Measurements from ENCODE around the gene PCDHGA8.
"Not testable (repeated sequence)": the region's sequence is repeated elsewhere in the genome, so short reads cannot be mapped to it uniquely, and the experiment has no call there.

The PCDHGA8 gene

DNA sequence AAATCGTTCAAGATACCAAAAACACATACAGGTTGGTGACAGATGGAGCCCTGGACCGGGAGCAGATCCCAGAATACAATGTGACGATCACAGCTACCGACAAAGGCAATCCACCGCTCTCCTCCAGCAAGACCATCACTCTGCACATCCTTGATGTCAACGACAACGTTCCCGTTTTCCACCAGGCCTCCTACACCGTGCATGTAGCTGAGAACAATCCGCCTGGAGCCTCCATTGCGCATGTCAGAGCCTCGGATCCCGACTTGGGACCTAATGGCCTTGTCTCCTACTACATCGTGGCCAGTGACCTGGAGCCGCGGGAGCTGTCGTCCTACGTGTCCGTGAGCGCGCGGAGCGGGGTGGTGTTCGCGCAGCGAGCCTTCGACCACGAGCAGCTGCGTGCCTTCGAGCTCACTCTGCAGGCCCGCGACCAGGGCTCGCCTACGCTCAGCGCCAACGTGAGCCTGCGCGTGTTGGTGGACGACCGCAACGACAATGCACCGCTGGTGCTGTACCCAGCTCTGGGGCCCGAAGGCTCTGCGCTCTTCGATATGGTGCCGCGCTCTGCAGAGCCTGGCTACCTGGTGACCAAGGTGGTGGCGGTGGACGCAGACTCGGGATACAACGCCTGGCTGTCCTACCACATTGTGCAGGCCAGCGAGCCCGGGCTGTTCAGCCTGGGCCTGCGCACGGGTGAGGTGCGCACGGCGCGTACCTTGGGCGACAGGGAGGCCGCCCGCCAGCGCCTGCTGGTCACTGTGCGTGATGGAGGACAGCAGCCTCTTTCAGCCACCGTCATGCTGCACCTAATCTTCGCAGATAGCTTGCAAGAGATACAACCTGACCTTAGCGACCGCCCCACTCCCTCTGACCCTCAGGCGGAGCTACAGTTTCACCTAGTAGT lies 20.6 kb upstream of the PCDHGA8 start:
- FAIRE-seq = no peak

DNA sequence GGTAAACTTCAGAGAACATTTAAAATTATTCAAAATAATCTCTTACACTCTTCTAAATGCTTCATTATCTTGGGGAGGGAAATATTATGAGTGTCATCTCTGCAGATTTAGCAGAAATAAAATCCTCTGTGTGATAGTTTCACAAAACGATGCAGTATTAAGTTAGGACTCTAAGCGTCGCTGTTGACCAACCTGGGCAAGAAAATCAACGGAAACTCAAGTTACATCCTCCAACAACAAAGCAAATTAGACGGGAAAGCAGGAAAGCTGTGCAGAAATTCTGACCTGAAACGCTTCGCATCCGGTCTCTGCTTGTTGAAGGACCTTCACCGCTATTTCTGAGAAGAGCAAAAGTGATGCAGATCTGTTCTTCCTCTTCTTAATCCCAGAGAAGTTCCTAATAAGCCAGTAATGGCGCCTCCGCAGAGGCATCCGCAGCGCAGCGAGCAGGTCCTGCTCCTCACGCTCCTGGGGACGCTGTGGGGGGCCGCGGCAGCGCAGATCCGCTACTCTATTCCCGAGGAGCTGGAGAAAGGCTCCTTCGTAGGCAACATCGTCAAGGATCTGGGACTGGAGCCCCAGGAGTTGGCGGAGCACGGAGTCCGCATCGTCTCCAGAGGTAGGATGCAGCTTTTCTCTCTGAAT lies 18.6 kb upstream of the PCDHGA8 start, which contains the start of gene PCDHGA6:
TSS of gene PCDHGA6 (plus strand) at position 219 of the 645 bp plus-strand sequence. CDS start at position 412, 193 bp downstream.
- FAIRE-seq = no peak

DNA sequence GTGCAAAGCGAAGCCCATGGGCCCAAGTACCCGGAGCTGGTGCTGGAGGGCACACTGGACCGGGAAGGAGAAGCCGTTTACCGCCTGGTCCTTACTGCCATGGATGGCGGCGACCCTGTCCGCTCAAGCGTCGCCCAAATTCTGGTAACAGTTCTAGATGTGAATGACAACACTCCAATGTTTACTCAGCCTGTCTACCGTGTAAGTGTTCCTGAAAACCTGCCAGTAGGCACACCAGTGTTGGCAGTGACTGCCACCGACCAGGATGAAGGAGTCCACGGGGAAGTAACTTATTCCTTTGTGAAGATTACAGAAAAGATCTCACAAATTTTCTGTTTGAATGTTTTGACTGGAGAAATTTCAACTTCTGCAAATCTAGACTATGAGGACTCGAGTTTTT lies 17.8 kb upstream of the PCDHGA8 start:
- FAIRE-seq = no peak

DNA sequence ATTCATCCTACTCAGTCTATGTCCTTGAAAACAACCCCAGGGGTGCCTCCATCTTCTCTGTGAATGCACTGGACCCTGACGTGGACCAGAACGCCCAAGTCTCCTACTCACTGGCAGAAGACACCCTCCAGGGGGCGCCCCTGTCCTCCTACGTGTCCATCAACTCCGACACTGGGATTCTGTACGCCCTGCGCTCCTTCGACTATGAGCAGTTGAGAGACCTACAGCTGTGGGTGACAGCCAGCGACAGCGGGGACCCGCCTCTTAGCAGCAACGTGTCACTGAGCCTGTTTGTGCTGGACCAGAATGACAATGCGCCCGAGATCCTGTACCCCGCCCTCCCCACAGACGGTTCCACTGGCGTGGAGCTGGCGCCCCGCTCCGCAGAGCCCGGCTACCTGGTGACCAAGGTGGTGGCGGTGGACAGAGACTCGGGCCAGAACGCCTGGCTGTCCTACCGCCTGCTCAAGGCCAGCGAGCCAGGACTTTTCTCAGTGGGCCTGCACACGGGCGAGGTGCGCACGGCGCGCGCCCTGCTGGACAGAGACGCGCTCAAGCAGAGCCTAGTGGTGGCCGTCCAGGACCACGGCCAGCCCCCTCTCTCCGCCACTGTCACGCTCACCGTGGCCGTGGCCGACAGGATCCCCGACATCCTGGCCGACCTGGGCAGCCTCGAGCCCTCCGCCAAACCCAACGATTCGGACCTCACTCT lies 16.8 kb upstream of the PCDHGA8 start:
- FAIRE-seq = not testable (repeated sequence)

DNA sequence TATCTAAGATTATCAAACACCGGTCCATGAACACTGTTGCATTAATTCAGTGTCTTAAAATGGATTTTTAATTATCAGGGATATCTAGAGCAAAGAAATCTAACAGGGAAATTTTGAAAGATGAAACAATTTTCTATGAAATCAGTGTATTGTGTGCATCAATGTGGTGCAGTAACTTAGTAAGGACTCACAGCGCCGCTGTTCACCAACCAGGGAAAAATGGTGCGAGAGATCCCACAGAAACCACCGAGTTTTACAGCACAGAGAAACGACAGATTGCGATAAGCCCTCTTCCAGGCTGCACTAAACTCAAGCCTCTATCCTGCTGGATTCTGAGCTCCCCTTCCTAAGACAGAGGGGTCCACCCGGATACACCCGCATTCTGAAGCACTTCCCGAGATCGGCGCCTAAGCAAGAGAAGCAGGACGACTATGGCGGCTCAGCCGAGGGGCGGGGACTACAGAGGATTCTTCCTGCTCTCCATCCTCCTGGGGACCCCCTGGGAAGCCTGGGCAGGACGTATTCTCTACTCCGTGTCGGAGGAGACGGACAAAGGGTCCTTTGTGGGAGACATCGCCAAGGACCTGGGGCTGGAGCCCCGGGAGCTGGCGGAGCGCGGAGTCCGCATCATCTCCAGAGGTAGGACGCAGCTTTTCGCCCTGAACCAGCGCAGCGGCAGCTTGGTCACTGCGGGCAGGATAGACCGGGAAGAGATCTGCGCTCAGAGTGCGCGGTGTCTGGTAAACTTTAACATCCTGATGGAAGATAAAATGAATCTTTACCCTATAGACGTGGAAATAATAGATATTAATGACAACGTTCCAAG lies 9.8 kb upstream of the PCDHGA8 start, which contains the start of gene PCDHGA7:
TSS of gene PCDHGA7 (plus strand) at position 274 of the 826 bp plus-strand sequence. CDS start at position 432, 158 bp downstream.
- no peak for FAIRE-seq

DNA sequence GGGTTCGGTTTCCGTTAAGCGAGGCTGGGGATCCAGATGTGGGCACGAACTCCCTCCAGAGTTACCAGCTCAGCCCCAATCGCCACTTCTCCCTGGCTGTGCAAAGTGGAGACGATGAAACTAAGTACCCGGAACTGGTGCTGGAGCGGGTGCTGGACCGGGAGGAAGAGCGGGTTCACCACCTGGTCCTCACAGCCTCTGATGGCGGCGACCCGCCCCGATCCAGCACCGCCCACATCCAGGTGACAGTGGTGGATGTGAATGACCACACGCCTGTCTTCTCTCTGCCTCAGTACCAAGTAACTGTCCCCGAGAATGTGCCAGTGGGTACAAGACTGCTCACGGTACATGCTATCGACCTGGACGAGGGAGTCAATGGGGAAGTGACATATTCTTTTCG lies 9.1 kb upstream of the PCDHGA8 start:
- FAIRE-seq = no peak

DNA sequence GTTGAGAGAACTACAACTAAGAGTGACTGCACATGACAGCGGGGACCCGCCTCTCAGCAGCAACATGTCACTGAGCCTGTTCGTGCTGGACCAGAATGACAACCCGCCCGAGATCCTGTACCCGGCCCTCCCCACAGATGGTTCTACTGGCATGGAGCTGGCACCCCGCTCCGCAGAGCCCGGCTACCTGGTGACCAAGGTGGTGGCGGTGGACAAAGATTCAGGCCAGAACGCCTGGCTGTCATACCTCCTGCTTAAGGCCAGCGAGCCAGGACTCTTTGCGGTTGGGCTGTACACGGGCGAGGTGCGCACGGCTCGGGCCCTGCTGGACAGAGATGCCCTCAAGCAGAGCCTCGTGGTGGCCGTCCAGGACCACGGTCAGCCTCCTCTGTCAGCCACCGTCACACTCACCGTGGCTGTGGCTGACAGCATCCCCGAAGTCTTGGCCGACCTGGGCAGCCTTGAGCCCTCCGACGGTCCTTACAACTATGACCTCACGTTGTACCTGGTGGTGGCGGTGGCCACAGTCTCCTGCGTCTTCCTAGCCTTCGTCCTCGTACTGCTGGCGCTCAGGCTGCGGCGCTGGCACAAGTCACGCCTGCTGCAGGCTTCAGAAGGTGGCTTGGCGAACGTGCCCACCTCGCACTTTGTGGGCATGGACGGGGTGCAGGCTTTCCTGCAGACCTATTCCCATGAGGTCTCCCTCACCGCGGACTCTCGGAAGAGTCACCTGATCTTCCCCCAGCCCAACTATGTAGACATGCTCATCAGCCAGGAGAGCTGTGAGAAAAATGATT lies 7.8 kb upstream of the PCDHGA8 start:
- no peak for FAIRE-seq

DNA sequence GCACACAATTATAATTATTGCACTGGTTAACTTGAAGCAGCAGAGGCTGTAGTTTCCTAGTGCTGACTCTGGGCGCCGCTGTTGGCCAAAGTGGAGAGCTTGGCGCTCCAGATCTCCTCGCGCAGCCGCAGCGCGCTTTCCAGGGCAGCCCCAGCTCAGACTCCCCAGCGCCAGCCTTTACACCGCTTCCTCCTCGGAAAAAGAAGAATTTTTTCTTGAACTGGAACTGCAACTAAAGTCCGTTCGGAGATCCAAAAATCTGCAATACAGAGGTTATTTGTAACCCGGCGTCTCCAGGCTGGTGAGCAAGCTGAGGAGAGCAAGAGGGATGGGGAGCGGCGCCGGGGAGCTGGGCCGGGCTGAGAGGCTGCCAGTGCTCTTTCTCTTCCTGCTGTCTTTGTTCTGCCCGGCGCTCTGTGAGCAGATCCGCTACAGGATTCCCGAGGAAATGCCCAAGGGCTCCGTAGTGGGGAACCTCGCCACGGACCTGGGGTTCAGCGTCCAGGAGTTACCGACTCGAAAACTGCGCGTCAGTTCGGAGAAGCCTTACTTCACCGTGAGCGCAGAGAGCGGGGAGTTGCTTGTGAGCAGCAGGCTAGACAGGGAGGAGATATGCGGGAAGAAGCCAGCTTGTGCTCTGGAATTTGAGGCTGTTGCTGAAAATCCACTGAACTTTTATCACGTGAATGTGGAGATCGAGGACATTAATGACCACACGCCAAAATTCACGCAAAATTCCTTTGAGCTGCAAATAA lies 4.7 kb upstream of the PCDHGA8 start, which contains the start of gene PCDHGB4:
TSS of gene PCDHGB4 (plus strand) at position 142 of the 755 bp plus-strand sequence. CDS start at position 329, 187 bp downstream.
- FAIRE-seq = not testable (repeated sequence)

DNA sequence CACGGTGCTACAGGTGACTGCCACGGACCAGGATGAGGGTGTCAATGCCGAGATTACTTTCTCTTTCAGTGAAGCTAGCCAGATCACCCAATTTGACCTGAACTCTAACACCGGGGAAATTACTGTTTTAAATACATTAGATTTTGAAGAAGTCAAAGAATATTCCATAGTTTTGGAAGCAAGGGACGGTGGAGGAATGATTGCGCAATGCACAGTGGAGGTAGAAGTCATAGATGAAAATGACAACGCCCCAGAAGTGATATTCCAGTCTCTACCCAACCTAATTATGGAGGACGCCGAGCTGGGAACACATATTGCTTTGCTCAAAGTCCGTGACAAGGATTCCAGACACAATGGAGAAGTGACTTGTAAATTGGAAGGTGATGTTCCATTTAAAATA lies 3.8 kb upstream of the PCDHGA8 start:
- no peak for FAIRE-seq

DNA sequence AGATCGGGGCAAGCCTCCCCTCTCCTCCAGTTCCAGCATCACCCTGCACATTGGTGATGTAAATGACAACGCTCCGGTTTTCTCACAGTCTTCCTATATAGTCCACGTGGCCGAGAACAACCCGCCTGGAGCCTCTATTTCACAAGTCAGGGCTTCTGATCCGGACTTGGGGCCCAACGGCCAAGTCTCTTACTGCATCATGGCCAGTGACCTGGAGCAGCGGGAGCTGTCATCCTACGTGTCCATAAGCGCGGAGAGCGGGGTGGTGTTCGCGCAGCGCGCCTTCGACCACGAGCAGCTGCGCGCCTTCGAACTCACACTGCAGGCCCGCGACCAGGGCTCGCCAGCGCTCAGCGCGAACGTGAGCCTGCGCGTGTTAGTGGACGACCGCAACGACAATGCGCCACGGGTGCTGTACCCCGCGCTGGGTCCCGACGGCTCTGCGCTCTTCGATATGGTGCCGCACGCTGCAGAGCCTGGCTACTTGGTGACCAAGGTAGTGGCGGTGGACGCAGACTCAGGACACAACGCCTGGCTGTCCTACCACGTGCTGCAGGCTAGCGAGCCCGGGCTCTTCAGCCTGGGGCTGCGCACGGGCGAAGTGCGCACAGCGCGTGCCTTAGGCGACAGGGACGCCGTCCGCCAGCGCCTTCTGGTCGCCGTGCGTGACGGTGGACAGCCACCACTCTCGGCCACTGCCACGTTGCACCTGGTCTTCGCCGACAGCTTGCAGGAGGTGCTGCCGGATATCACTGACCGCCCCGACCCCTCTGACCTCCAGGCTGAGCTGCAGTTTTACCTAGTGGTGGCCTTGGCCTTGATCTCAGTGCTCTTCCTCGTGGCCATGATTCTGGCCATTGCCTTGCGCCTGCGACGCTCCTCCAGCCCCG lies 3.0 kb upstream of the PCDHGA8 start:
- no peak for FAIRE-seq

DNA sequence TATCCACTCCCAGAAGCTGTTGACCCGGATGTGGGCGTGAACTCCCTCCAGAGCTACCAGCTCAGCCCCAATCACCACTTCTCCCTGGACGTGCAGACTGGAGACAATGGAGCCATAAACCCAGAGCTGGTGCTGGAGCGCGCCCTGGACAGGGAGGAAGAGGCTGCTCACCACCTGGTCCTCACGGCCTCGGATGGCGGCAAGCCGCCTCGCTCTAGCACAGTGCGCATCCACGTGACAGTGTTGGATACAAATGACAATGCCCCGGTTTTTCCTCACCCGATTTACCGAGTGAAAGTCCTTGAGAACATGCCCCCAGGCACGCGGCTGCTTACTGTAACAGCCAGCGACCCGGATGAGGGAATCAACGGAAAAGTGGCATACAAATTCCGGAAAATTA lies 834 bp downstream of the PCDHGA8 start:
- no peak for FAIRE-seq

DNA sequence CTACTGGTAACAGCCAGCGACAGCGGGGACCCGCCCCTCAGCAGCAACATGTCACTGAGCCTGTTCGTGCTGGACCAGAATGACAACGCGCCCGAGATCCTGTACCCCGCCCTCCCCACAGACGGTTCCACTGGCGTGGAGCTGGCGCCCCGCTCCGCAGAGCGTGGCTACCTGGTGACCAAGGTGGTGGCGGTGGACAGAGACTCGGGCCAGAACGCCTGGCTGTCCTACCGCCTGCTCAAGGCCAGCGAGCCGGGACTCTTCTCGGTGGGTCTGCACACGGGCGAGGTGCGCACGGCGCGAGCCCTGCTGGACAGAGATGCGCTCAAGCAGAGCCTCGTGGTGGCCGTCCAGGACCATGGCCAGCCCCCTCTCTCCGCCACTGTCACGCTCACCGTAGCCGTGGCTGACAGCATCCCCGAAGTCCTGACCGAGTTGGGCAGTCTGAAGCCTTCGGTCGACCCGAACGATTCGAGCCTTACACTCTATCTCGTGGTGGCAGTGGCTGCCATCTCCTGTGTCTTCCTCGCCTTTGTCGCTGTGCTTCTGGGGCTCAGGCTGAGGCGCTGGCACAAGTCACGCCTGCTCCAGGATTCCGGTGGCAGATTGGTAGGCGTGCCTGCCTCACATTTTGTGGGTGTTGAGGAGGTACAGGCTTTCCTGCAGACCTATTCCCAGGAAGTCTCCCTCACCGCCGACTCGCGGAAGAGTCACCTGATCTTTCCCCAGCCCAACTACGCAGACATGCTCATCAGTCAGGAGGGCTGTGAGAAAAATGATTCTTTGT lies 2.2 kb downstream of the PCDHGA8 start:
- not testable (repeated sequence) for FAIRE-seq

DNA sequence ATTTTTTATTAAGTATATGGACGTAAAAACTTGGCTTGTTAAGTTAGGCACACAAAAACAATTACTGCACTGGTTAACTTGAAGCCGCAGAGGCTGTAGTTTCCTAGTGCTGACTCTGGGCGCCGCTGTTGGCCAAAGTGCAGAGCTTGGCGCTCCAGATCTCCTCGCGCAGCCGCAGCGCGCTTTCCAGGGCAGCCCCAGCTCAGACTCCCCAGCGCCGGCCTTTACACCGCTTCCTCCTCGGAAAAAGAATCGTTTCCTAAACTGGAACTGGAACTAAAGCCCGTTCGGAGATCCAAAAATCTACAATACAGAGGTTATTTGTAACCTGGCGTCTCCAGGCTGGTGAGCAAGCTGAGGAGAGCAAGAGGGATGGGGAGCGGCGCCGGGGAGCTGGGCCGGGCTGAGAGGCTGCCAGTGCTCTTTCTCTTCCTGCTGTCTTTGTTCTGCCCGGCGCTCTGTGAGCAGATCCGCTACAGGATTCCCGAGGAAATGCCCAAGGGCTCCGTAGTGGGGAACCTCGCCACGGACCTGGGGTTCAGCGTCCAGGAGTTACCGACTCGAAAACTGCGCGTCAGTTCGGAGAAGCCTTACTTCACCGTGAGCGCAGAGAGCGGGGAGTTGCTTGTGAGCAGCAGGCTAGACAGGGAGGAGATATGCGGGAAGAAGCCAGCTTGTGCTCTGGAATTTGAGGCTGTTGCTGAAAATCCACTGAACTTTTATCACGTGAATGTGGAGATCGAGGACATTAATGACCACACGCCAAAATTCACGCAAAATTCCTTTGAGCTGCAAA lies 5.5 kb downstream of the PCDHGA8 start, which contains the start of gene PCDHGB5:
TSS of gene PCDHGB5 (plus strand) at position 192 of the 796 bp plus-strand sequence. CDS start at position 373, 181 bp downstream.
- FAIRE-seq = not testable (repeated sequence)

DNA sequence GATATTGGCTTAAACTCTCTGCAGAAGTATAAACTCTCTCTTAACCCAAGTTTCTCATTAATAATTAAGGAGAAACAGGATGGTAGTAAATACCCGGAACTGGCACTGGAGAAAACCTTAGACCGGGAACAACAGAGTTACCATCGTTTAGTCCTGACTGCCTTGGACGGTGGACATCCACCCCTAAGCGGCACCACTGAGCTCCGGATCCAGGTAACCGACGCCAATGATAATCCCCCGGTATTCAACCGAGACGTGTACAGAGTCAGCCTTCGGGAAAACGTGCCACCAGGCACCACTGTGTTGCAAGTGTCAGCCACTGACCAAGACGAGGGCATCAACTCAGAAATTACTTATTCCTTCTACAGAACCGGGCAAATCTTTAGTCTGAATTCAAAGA lies 6.2 kb downstream of the PCDHGA8 start:
- no peak for FAIRE-seq

DNA sequence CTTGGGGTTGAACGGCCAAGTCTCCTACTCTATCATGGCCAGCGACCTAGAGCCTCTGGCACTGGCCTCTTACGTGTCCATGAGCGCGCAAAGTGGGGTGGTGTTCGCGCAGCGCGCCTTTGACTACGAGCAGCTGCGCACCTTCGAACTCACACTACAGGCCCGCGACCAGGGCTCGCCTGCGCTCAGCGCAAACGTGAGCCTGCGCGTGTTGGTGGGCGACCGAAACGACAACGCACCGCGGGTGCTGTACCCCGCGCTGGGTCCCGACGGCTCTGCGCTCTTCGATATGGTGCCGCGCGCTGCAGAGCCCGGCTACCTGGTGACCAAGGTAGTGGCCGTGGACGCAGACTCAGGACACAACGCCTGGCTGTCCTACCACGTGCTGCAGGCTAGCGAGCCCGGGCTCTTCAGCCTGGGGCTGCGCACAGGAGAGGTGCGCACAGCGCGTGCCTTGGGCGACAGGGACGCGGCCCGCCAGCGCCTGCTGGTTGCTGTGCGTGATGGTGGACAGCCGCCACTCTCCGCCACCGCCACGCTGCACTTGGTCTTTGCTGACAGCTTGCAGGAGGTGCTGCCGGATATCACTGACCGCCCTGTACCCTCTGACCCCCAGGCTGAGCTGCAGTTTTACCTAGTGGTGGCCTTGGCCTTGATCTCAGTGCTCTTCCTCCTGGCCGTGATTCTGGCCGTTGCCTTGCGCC lies 7.3 kb downstream of the PCDHGA8 start:
- no peak for FAIRE-seq

DNA sequence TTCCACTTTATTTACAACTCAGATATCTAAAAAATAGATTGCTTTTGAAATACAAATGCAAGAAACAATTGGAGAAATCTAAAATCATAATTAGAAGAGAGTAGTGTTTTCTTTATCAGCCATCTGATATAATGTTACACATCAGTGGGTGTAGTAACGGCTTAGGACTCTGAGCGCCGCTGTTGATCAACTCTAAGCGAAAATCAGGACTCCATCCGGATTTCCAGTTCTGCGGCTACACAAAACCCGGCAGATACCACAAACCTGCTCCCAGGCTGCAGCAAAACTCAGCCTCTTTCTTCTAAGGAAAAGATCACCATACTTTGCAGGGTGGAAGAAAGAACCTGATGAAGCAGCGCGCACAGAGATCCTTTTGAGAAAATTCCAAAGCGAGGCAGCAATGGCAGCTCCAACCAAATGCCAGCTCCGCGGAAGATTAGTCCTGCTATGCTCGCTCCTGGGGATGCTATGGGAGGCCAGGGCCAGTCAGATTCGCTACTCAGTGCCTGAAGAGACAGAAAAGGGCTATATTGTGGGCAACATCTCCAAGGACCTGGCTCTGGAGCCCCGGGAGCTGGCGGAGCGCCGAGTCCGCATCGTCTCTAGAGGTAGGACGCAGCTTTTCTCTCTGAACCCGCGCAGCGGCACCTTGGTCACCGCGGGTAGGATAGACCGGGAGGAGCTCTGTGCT lies 10.3 kb downstream of the PCDHGA8 start, which contains the start of gene PCDHGA9:
TSS of gene PCDHGA9 (plus strand) at position 226 of the 691 bp plus-strand sequence. CDS start at position 401, 175 bp downstream.
- peak; percentile 60 for FAIRE-seq
